Measurements from ENCODE around the gene C1orf167.

DNA sequence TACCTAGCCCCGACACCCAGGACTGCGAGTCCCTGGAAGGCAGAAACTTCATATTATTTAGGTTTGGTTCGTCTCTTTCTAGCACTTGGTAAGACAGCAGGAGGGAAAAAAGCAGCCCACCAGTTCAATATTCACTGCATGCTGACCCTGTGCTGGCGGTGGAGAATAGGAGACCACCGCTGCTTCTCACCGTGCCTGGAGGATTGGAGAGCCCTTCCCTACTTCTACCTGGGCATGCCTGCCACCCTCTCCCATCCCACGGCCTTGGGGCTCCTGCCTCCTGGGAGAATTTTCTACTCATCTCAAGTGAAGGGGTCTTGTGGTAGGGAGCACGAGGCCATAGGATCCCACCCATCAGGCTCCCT is 38.4 kb downstream of the C1orf167 start:
- no peak for TF ChIP-seq CTCF (IDR thresholded peaks at IDR 0.05)
- no peak for TF ChIP-seq POLR2A (IDR thresholded peaks at IDR 0.05)
